HG03571 (cell line): ENCODE data around the gene ADARB2.
A peak's percentile ranks its signal among the peaks of the same experiment; 100 is the strongest.
"Not testable (repeated sequence)": the region's sequence is repeated elsewhere in the genome, so short reads cannot be mapped to it uniquely, and the experiment has no call there.

Source experiments
- ATAC-seq: cut with Tn5 transposase; IDR thresholded peaks from one replicate; pipeline ENCODE4 v1.9.1; 2021; ENCODE audit not compliant: unreplicated experiment

The ADARB2 gene

GRCh38 chr10:1475098-1475591 lies 262.2 kb downstream of the ADARB2 start:
- ATAC-seq, result no peak

- ATAC-seq, result no peak
Observed at GRCh38 chr10:1474376-1475097, 262.8 kb downstream of the ADARB2 start.

- no peak for ATAC-seq
Observed at GRCh38 chr10:1473874-1474273, 263.5 kb downstream of the ADARB2 start.

- no peak for ATAC-seq
Observed at GRCh38 chr10:1472178-1472958, 265.0 kb downstream of the ADARB2 start.

- no peak for ATAC-seq
Observed at GRCh38 chr10:1468811-1469210, 268.5 kb downstream of the ADARB2 start.

GRCh38 chr10:1467334-1468076 lies 269.8 kb downstream of the ADARB2 start:
- ATAC-seq, result no peak

GRCh38 chr10:1465993-1466764 lies 271.1 kb downstream of the ADARB2 start:
- no peak for ATAC-seq

GRCh38 chr10:1465418-1465911 lies 271.9 kb downstream of the ADARB2 start:
- ATAC-seq, result peak; percentile 55

GRCh38 chr10:1464881-1465417 lies 272.4 kb downstream of the ADARB2 start:
- peak; percentile 10 for ATAC-seq

- ATAC-seq, result not testable (repeated sequence)
Observed at GRCh38 chr10:1463971-1464370, 273.4 kb downstream of the ADARB2 start.

- no peak for ATAC-seq
Observed at GRCh38 chr10:1462994-1463633, 274.2 kb downstream of the ADARB2 start.

GRCh38 chr10:1462521-1462920 lies 274.8 kb downstream of the ADARB2 start:
- no peak for ATAC-seq

- ATAC-seq, result no peak
Observed at GRCh38 chr10:1462032-1462431, 275.3 kb downstream of the ADARB2 start.

GRCh38 chr10:1461016-1461415 lies 276.3 kb downstream of the ADARB2 start:
- ATAC-seq, result no peak

- ATAC-seq, result not testable (repeated sequence)
Observed at GRCh38 chr10:1459664-1460063, 277.7 kb downstream of the ADARB2 start.

- peak; percentile 8 for ATAC-seq
Observed at GRCh38 chr10:1454951-1455350, 282.4 kb downstream of the ADARB2 start.

- peak; percentile 100 for ATAC-seq
Observed at GRCh38 chr10:1454428-1454827, 282.9 kb downstream of the ADARB2 start.

- no peak for ATAC-seq
Observed at GRCh38 chr10:1452777-1453176, 284.5 kb downstream of the ADARB2 start.

GRCh38 chr10:1451941-1452340 lies 285.4 kb downstream of the ADARB2 start:
- ATAC-seq, result no peak
